Activated T-helper 17 cell treated with anti-CD3 and anti-CD28 coated beads, Interleukin-2, amount 50 U/mL, for 72 hours (primary cell): ENCODE results near the gene NDUFV1. TPM values are rescaled to one million over a fixed set of nuclear protein-coding genes. Genes with fewer than 3 reads are reported as not detected.

Source experiments
- ATAC-seq: fragments of 150-1000 bp; cut with Tn5 transposase; replicated peaks from 2 replicates; pipeline ENCODE4 v1.10.0; 2021; ENCODE audit warnings: mild to moderate bottlenecking, moderate library complexity
- H3K27ac Mint-ChIP-seq: one replicate; pipeline ENCODE4 v1.8.0; 2022; ENCODE audit warnings: mixed read lengths
- H3K27me3 Mint-ChIP-seq: one replicate; pipeline ENCODE4 v1.8.0; 2022; ENCODE audit warnings: mixed read lengths
- H3K36me3 Mint-ChIP-seq: one replicate; pipeline ENCODE4 v1.8.0; 2022; ENCODE audit warnings: low read depth, mild to moderate bottlenecking, mixed read lengths
- H3K4me1 Mint-ChIP-seq: one replicate; pipeline ENCODE4 v1.8.0; 2022; ENCODE audit warnings: mixed read lengths
- H3K4me3 Mint-ChIP-seq: one replicate; pipeline ENCODE4 v1.8.0; 2022; ENCODE audit warnings: mild to moderate bottlenecking, mixed read lengths
- H3K9me3 Mint-ChIP-seq: one replicate; pipeline ENCODE4 v1.8.0; 2022; ENCODE audit warnings: mixed read lengths
- total RNA-seq, 2 donors: library from RNA; stranded (reverse); gene quantifications; one replicate each; pipeline ENCODE4 v1.2.3, GENCODE V29; 2022

NDUFV1 gene
- total RNA-seq, 2 donors from 2014 or later: 160 to 238 TPM

GRCh38 chr11:67644042-67644441 lies 37.3 kb downstream of the NDUFV1 start:
- Mint-ChIP-seq H3K27me3 (no peaks in the 10 kb centered on the region), H3K9me3 (no peaks in the 10 kb centered on the region), H3K36me3 (no peaks in the 10 kb centered on the region), H3K27ac (no peak overlapping the region), H3K4me3 (no peak overlapping the region), H3K4me1 (peaks cover 8% of the 10 kb centered on the region)
- no peak for ATAC-seq

- no peak for ATAC-seq
- no peak overlapping the region for H3K27ac Mint-ChIP-seq
These were observed 38.0 kb downstream of the NDUFV1 start for GRCh38 chr11:67644472-67645418.

GRCh38 chr11:67645521-67646461 lies 39.1 kb downstream of the NDUFV1 start:
- H3K9me3 Mint-ChIP-seq: no peaks in the 10 kb centered on the region
- peaks cover 8% of the 10 kb centered on the region for H3K4me1 Mint-ChIP-seq
- no peaks in the 10 kb centered on the region for H3K27me3 Mint-ChIP-seq
- H3K4me3 Mint-ChIP-seq: peak overlapping the region; percentile 71
- H3K27ac Mint-ChIP-seq: peak overlapping the region; percentile 72
- peak; percentile 27 for ATAC-seq
- no peaks in the 10 kb centered on the region for H3K36me3 Mint-ChIP-seq

More at GRCh38 chr11:67644472-67645418, 38.0 kb downstream of the NDUFV1 start:
- Mint-ChIP-seq H3K36me3 (no peaks in the 10 kb centered on the region), H3K27me3 (no peaks in the 10 kb centered on the region), H3K9me3 (no peaks in the 10 kb centered on the region), H3K4me3 (no peak overlapping the region), H3K4me1 (peaks cover 8% of the 10 kb centered on the region)

GRCh38 chr11:67646535-67647336 lies 40.0 kb downstream of the NDUFV1 start:
- peak overlapping the region; percentile 71 for H3K4me3 Mint-ChIP-seq

DNA sequence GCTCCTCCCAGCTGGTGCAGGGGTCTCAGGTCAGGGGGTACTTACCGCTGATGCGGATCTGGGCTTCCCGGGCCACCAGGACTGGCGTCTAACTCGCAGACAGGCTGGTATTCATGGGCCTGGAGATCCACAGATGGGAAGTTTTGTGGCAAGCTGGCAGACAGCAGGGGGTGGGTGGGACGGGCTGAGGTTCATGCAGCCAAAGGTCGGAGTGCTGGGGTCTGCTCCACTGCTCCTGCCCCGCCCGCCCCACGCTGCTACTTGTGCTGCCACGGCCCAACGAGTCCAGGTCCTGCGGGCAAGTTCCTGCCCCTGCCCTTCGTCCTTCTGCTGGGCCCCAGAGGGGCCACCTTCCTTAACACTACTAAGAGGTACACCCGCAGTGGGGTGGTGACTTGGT lies 40.7 kb downstream of the NDUFV1 start:
- H3K4me1 Mint-ChIP-seq: peaks cover 8% of the 10 kb centered on the region
- no peaks in the 10 kb centered on the region for H3K9me3 Mint-ChIP-seq
- no peaks in the 10 kb centered on the region for H3K27me3 Mint-ChIP-seq
- ATAC-seq: no peak
- no peaks in the 10 kb centered on the region for H3K36me3 Mint-ChIP-seq
- no peak overlapping the region for H3K27ac Mint-ChIP-seq
- H3K4me3 Mint-ChIP-seq: no peak overlapping the region

More at GRCh38 chr11:67646535-67647336, 40.0 kb downstream of the NDUFV1 start:
- Mint-ChIP-seq H3K27ac (peak overlapping the region; percentile 72), H3K36me3 (no peaks in the 10 kb centered on the region), H3K9me3 (no peaks in the 10 kb centered on the region), H3K4me1 (peaks cover 8% of the 10 kb centered on the region), H3K27me3 (no peaks in the 10 kb centered on the region)
- peak; percentile 67 for ATAC-seq

DNA sequence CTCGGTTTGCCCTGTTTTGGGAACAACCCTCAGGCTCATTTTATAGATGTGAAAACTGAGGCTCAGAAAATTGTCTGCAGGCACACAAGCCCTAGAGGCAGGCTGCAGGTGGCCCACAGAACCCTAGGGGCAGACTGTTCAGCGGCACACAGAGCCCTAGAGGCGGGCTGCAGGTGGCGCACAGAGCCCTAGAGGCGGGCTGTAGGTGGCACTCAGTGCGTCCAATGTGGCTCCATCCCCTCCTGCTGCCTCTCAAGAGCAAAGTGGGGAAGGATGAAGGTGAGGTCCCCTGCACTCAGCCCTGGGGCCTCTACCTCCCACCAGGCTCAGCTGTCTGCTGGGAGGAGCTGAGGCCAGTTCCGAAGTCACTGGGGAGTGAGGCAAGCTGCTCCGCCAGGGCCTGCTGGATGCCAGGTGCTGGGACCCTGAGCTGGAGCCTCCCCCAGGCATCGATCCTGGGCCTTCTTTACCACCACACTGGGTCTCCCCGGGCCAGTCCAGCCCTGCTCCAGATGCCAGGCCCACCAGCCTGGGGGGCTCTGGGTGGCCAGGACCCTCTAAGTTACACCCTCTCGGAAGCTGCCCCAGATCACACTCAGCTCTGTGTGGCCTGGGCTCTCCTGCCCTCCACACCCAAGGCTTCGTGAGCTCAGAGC lies 41.5 kb downstream of the NDUFV1 start:
- peak; percentile 59 for ATAC-seq
- H3K27me3 Mint-ChIP-seq: no peaks in the 10 kb centered on the region
- H3K27ac Mint-ChIP-seq: no peak overlapping the region
- H3K4me1 Mint-ChIP-seq: peaks cover 8% of the 10 kb centered on the region
- H3K9me3 Mint-ChIP-seq: no peaks in the 10 kb centered on the region
- no peak overlapping the region for H3K4me3 Mint-ChIP-seq
- H3K36me3 Mint-ChIP-seq: no peaks in the 10 kb centered on the region

- Mint-ChIP-seq H3K27ac (no peak overlapping the region), H3K36me3 (no peaks in the 10 kb centered on the region), H3K4me1 (peaks cover 8% of the 10 kb centered on the region), H3K9me3 (no peaks in the 10 kb centered on the region), H3K27me3 (no peaks in the 10 kb centered on the region), H3K4me3 (no peak overlapping the region)
- ATAC-seq: no peak
These were observed 42.3 kb downstream of the NDUFV1 start for GRCh38 chr11:67648796-67649613.

DNA sequence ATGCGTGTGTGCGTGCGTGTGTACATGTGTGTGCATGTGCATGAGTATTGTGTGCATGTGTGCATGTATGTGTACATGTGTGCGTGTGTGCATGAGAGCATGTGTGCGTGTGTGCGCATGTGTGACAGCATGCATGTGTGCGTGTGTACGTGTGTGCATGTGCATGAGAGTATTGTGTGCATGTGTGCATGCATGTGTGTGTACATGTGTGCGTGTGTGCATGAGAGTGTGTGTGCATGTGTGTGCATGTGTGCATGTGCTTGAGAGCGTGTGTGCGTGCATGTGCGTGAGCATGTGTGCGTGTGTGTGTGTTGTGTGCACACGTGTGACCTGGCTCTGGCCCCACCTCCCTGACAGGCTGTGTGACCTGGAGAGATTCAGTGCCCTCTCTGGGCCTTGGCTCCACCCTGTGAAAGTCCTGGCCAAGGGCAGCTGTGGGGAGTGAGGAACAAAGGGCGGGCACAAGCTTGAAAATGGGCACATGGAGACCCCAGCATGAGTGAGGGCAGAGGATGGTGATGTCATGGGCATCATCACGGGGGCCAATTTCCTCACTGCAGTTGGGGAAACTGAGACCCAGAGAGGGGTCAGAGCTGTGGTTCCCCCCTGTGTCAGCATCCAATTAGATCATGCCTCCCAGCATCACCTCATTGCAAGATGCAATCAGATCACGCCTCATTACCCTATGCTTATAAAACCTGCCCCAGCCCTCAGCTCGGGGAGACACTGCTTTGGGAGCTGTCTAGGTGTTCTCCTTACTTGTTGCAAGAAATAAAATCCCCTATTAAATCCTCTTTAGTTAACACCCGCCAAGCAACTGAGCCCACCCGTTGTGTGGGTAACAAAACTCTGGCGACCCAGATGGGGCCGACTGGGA lies 43.1 kb downstream of the NDUFV1 start:
- no peak for ATAC-seq
- peak overlapping the region; percentile 72 for H3K4me3 Mint-ChIP-seq
- no peaks in the 10 kb centered on the region for H3K9me3 Mint-ChIP-seq
- H3K27me3 Mint-ChIP-seq: no peaks in the 10 kb centered on the region
- H3K36me3 Mint-ChIP-seq: no peaks in the 10 kb centered on the region
- no peak overlapping the region for H3K27ac Mint-ChIP-seq
- H3K4me1 Mint-ChIP-seq: peaks cover 8% of the 10 kb centered on the region

- no peak overlapping the region for H3K4me3 Mint-ChIP-seq
- H3K36me3 Mint-ChIP-seq: no peaks in the 10 kb centered on the region
- no peaks in the 10 kb centered on the region for H3K27me3 Mint-ChIP-seq
- H3K4me1 Mint-ChIP-seq: no peaks in the 10 kb centered on the region
- no peaks in the 10 kb centered on the region for H3K9me3 Mint-ChIP-seq
- H3K27ac Mint-ChIP-seq: no peak overlapping the region
- ATAC-seq: no peak
These were observed 45.4 kb downstream of the NDUFV1 start for GRCh38 chr11:67651976-67652781.

- Mint-ChIP-seq H3K36me3 (no peaks in the 10 kb centered on the region), H3K27me3 (no peaks in the 10 kb centered on the region), H3K9me3 (no peaks in the 10 kb centered on the region), H3K4me3 (no peak overlapping the region), H3K4me1 (no peaks in the 10 kb centered on the region), H3K27ac (no peak overlapping the region)
- no peak for ATAC-seq
These were observed 46.5 kb downstream of the NDUFV1 start for GRCh38 chr11:67652965-67653845.

DNA sequence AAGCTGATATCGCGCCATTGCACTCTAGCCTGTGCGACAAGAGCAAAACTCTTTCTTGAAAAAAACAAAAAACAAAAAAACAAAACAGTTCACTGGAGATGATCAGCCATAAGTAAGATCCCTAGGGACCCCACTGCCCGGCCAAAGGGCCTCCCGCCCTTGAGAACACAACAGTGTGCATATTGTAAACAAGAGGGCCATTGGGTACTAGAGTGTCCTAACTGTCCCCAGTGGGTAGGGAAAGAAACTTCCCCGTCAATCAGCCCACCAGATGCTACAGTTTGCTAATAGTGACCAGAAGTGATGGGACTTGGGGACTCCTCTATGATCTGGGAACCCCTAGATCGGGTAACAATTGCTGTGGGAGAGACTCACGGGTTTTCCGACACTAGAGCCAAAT lies 47.5 kb downstream of the NDUFV1 start:
- no peak for ATAC-seq
- Mint-ChIP-seq H3K27ac (no peak overlapping the region), H3K4me3 (no peak overlapping the region), H3K9me3 (no peaks in the 10 kb centered on the region), H3K36me3 (no peaks in the 10 kb centered on the region), H3K27me3 (no peaks in the 10 kb centered on the region), H3K4me1 (no peaks in the 10 kb centered on the region)
